Kidney (tissue), 14 donors: ENCODE data around the gene MED17. TPM values are rescaled to one million over a fixed set of nuclear protein-coding genes. Genes with fewer than 3 reads are reported as not detected.
"Not testable (repeated sequence)": the region's sequence is repeated elsewhere in the genome, so short reads cannot be mapped to it uniquely, and the experiment has no call there.

Experiments used
- DNase-seq, 5 donors: peaks; one replicate each; pipeline ENCODE4 v3.0.0-alpha.2; 2013 to 2020
- FAIRE-seq: peaks from 2 replicates; lab custom pipeline; 2012; peaks lifted over from hg19 to GRCh38; lab: Jason Lieb, UNC
- H3K27ac ChIP-seq, 2 donors: one replicate each; pipeline ENCODE4 v1.7.0; 2013; ENCODE audit warnings: low read depth in 2 of 2, low read length in 2 of 2, inconsistent platforms in 1 of 2
- H3K27me3 ChIP-seq: one replicate; pipeline ENCODE4 v1.7.1; 2013; ENCODE audit warnings: low read length, inconsistent platforms; ENCODE audit not compliant: control insufficient read depth, insufficient read depth
- H3K36me3 ChIP-seq, 3 donors: one replicate each; pipeline versions ENCODE4 v1.7.0 to v1.7.1; 2013; ENCODE audit warnings: low read length in 3 of 3, control low read depth in 1 of 3, inconsistent platforms in 1 of 3; ENCODE audit not compliant: insufficient read depth in 3 of 3, control insufficient read depth in 2 of 3
- H3K4me1 ChIP-seq, 3 donors: one replicate each; pipeline versions ENCODE4 v1.7.0 to v1.7.1; 2013; ENCODE audit warnings: low read length in 3 of 3, inconsistent platforms in 1 of 3, low read depth in 1 of 3; ENCODE audit not compliant: control insufficient read depth in 2 of 3, insufficient read depth in 2 of 3
- H3K4me3 ChIP-seq, 3 donors: one replicate each; pipeline versions ENCODE4 v1.7.0 to v1.8.1; 2013; ENCODE audit warnings: low read length in 3 of 3, control low read depth in 1 of 3, inconsistent platforms in 1 of 3
- H3K9ac ChIP-seq, 3 donors: one replicate each; pipeline versions ENCODE4 v1.7.0 to v1.7.1; 2013; ENCODE audit warnings: low read length in 3 of 3, control low read depth in 1 of 3, inconsistent platforms in 1 of 3
- H3K9me3 ChIP-seq, 3 donors: one replicate each; pipeline versions ENCODE4 v1.7.0 to v1.7.1; 2013; ENCODE audit warnings: low read length in 3 of 3, control low read depth in 1 of 3, inconsistent platforms in 1 of 3; ENCODE audit not compliant: control insufficient read depth in 2 of 3, insufficient read depth in 1 of 3
- intact Hi-C: fragments of 100-400 bp; cut with DNase I; formaldehyde crosslinking; loops from one replicate; pipeline ENCODE4 v1.11.1; 2022
- polyA plus RNA-seq: library from polyadenylated mRNA; stranded (reverse); fragments of 350-450 nt; fragmentation: Illumina TruSeq; extraction: RNeasy Lipid Tissue Mini Kit (QIAGEN cat#74804); gene quantifications from one replicate; pipeline ENCODE4 v1.2.3, GENCODE V29; 2014; ENCODE audit warnings: low read depth, low replicate concordance; ENCODE audit not compliant: insufficient read depth
- total RNA-seq: library from RNA; stranded (reverse); fragmentation: NEBNext Ultra II Directional; extraction: Animal tissue kit (Norgen Biotek cat#: 25700); gene quantifications from one replicate; pipeline ENCODE4 v1.2.1, GENCODE V29; 2021
- TF ChIP-seq, protein P1 (sequence below): IDR thresholded peaks from 3 replicates; pipeline ENCODE4 v1.5.1; 2012; ENCODE audit warnings: mild to moderate bottlenecking, moderate library complexity, borderline replicate concordance; ENCODE audit not compliant: insufficient read depth; ENCODE audit errors: extremely low read depth
- donor health status: control.
- donor health status: control.
- donor health status: control.
- donor health status: control.
- donor health status: control.
- donor health status: DM: yes; HTN: yes; CAD: no.
- donor health status: Normal renal cell carcinoma (clear cell type).

Gene MED17
- total and polyA plus RNA-seq, 2 donors from 2014 or later: 11.7 to 35.4 TPM

DNA sequence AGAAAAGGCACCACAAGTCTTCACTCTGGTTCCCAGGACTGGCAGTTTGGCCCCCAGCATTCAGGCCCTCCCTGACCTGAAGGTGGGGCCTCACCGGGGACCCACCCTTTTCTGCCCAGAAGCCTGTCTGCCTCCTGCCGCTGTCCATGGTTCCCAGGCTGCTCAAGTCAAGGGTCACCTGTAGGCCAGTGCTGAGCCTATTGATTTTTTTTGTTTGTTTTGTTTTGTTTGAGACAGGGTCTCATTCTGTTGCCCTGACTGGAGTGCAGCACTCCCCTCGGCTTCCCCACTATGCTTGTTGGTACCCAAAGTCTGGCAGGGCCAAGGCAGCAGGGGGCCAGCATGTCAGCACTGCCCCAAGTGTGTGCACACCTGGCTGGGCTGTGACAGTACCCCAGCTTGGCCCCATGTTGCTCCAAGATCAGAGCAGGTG lies 11.0 kb upstream of the MED17 start:
- no peak overlapping the region for H3K4me3 ChIP-seq
- H3K9ac ChIP-seq: no peak overlapping the region
- TF ChIP-seq, protein P1, sequence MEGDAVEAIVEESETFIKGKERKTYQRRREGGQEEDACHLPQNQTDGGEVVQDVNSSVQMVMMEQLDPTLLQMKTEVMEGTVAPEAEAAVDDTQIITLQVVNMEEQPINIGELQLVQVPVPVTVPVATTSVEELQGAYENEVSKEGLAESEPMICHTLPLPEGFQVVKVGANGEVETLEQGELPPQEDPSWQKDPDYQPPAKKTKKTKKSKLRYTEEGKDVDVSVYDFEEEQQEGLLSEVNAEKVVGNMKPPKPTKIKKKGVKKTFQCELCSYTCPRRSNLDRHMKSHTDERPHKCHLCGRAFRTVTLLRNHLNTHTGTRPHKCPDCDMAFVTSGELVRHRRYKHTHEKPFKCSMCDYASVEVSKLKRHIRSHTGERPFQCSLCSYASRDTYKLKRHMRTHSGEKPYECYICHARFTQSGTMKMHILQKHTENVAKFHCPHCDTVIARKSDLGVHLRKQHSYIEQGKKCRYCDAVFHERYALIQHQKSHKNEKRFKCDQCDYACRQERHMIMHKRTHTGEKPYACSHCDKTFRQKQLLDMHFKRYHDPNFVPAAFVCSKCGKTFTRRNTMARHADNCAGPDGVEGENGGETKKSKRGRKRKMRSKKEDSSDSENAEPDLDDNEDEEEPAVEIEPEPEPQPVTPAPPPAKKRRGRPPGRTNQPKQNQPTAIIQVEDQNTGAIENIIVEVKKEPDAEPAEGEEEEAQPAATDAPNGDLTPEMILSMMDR: no peak
- no peaks in the 10 kb centered on the region for H3K4me1 ChIP-seq
- H3K9me3 ChIP-seq: no peaks in the 10 kb centered on the region
- H3K27ac ChIP-seq: no peak overlapping the region
- DNase-seq (no peak), FAIRE-seq (no peak)
- H3K27me3 ChIP-seq: no peaks in the 10 kb centered on the region
- intact Hi-C loops: no loop called here
- H3K36me3 ChIP-seq: no peaks in the 10 kb centered on the region

DNA sequence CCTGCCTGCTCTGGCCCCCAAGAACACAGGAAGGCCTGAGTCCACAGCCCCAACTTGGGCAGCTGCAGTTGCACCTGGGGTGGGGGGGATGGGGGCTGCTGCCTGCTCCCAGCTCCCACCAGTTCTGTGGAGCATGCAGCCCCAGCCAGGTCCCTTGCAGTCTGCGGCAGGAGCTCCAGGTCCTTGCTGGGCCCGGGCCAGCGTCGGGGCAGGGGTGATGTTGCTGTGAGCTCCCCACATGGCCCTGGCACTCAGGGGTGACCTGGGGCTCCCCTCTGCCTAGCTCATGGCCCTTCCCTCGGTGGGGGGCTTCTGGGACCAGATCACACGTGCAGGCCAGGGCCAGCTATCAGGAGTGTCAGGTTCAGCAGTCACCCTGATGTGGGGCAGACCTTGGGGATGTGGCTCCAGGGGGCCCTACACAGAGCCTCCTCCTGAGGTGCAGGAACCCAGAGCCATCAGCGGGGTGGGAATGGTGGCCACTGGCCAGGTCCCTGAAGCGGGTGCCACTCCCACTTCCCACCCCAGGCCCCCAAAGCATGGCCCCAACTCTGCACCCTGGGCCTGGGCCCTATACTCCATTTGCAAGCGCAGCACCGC lies 10.4 kb upstream of the MED17 start:
- Histone ChIP-seq H3K27ac (no peak overlapping the region), H3K27me3 (no peaks in the 10 kb centered on the region), H3K4me1 (no peaks in the 10 kb centered on the region), H3K9me3 (no peaks in the 10 kb centered on the region), H3K4me3 (no peak overlapping the region), H3K9ac (no peak overlapping the region), H3K36me3 (no peaks in the 10 kb centered on the region)
- no peak for DNase-seq
- intact Hi-C loops: no loop called here
- TF ChIP-seq, protein P1: no peak
- no peak for FAIRE-seq

DNA sequence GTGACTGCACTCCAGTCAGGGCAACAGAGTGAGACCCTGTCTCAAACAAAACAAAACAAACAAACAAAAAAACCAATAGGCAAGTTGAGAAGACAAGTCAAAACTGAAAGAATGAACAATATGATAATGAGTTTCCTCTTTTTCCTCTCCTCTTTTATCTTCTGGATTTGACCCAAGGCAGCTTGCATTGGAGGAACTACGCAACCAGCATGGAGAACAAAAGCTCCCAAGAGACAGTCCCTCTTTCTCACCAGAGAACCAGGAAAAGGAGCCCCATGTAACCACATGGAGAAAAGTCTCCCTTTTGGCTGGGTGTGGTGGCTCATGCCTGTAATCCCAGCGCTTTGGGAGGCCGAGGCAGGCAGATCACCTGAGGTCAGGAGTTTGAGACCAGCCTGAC lies 9.5 kb upstream of the MED17 start:
- FAIRE-seq, H3K36me3 ChIP-seq, intact Hi-C loops, H3K9ac ChIP-seq, H3K4me1 ChIP-seq, H3K4me3 ChIP-seq, H3K27ac ChIP-seq, H3K9me3 ChIP-seq, DNase-seq, H3K27me3 ChIP-seq: not testable (repeated sequence)

DNA sequence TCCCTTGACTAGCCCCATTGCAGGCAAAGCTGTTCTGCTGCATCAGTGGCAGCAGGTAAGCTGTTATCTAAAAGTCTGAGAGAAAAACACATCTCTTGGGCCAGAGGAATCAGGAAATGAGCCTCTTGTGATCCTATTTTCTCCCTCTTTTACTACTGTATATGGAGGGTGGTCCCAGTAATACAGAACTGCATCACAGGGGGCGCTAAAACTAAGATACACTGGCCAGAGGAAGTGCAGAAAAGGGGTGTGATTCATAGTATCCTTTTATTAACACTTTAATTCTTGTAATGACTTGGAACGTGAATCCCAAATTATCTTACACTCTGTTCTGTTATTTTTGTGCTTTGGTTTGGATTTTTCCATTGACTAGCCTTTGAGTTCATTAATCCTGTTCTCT lies 8.8 kb upstream of the MED17 start:
- Histone ChIP-seq H3K4me3 (no peak overlapping the region), H3K9ac (no peak overlapping the region), H3K27me3 (no peaks in the 10 kb centered on the region), H3K9me3 (no peaks in the 10 kb centered on the region), H3K4me1 (no peaks in the 10 kb centered on the region), H3K27ac (no peak overlapping the region), H3K36me3 (no peaks in the 10 kb centered on the region)
- FAIRE-seq (no peak), DNase-seq (no peak)
- intact Hi-C loops: no loop called here
- TF ChIP-seq, protein P1: no peak
